Esophagus muscularis mucosa (tissue), 4 donors: Measurements from ENCODE around the gene LSM14B.

Source experiments
- CTCF ChIP-seq, 3 experiments: fragments of 200-600 bp in 2 of 3; fragments of 450-650 bp in 1 of 3; sonication (generic) in 2 of 3; IDR thresholded peaks; one replicate each; pipeline ENCODE4 v1.5.1; 2017 to 2019; ENCODE audit warnings: antibody characterized with exemption in 3 of 3, mild to moderate bottlenecking in 2 of 3, moderate library complexity in 1 of 3
- EP300 ChIP-seq: sonication (generic); formaldehyde crosslinking; IDR thresholded peaks from one replicate; pipeline ENCODE4 v1.6.1; 2017; ENCODE audit warnings: antibody characterized with exemption
- POLR2AphosphoS5 ChIP-seq, 2 donors: sonication (generic); formaldehyde crosslinking; IDR thresholded peaks; one replicate each; pipeline ENCODE4 v1.6.1; 2017; ENCODE audit warnings: antibody characterized with exemption in 2 of 2

GRCh38 chr20:62150310-62150575, 28.0 kb downstream of the LSM14B start:
- TF ChIP-seq CTCF (IDR thresholded peaks at IDR 0.05) = no peak
- no peak for TF ChIP-seq POLR2AphosphoS5 (IDR thresholded peaks at IDR 0.05)
- TF ChIP-seq EP300 = no peak
